Activated T-cell treated with anti-CD3 and anti-CD28 coated beads, Interleukin-2, amount 50 U/mL, for 1 hour (primary cell): Measurements from ENCODE around the gene DBNDD1.

Experiments used
- DNase-seq: peaks from one replicate; pipeline ENCODE4 v3.0.0-alpha.2; 2020

Gene DBNDD1

DNA sequence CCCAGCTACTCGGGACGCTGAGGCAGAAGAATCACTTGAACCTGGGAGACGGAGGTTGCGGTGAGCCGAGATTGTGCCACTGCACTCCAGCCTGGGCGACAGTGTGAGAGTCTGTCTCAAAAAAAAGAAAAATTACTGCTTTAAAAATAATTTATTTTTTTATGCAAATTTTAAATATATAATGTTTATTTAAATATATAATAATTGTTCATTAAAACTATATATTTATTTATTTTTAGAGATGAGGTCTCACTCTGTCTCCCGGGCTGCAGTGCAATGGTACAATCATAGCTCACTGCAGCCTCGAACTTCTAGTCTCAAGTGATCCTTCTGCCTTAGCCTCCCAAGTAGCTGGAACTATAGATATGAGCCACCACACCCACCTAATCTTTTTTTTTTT is 15.2 kb upstream of the DBNDD1 start:
- DNase-seq = no peak

DNA sequence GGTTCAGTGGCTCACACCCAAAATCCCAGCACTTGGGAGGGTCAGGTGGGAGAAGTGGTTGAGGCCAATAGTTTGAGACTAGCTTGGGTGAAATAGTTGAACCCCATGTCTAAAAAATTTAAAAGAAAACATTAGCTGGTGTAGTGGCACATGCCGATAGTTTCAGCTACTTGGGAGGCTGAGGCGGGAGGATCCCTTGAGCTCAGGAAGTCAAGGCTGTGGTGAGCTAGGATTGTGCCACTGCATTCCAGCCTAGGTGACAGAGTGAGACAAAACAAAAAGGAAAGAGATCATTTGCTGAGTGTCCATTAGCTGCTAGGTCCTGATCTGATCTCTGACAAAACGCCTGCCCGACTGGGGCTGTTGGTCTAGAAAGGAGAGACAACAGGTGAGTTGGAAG is 14.1 kb upstream of the DBNDD1 start:
- DNase-seq = no peak

- DNase-seq = no peak
Measured at GRCh38 chr16:90032674-90033331, 13.5 kb upstream of the DBNDD1 start.

DNA sequence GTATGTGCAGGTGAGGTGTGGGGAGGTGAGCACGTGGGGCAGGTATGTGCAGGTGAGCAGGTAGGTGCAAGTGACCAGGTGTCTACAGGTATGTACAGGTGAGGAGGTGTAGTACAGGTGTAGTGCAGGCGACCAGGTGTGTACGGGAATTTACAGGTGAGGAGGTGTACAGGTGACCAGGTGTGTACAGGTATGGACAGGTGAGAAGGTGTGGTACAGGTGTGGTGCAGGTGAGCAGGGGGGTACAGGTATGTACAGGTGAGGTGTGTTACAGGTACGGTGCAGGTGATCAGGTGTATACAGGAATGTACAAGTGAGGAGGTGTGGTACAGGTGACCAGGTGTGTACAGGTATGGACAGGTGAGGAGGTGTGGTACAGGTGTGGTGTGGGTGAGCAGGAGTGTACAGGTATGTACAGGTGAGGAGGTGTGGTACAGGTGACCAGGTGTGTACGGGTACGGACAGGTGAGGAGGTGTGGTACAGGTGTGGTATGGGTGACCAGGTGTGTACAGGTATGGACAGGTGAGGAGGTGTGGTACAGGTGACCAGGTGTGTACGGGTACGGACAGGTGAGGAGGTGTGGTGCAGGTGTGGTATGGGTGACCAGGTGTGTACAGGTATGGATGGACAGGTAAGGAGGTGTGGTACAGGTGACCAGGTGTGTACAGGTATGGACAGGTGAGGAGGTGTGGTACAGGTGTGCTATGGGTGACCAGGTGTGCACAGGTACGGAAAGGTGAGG is 12.8 kb upstream of the DBNDD1 start:
- no peak for DNase-seq

GRCh38 chr16:90031186-90031930 is 12.1 kb upstream of the DBNDD1 start:
- DNase-seq = no peak

- DNase-seq = no peak
Measured at GRCh38 chr16:90028985-90029384, 9.7 kb upstream of the DBNDD1 start.

DNA sequence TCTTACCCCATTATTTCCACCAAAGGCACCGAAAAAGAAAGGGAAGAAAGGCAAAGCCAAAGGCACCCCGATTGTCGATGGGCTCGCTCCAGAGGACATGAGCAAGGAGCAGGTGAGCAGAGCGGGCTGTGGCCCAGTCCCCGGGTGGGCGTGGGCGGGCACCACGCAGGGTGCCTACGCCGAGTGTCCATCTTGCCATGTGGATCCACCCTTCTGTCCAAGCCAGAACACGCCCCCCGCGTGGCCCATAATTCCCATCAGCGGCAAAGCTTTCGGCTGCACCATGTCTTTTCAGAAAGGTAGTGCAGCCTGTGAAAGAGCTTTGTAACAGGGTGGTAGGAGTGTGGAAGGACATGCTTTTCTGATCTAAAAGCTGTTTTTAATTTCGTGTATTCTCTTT is 8.4 kb upstream of the DBNDD1 start:
- DNase-seq = no peak

- no peak for DNase-seq
Measured at GRCh38 chr16:90026135-90026534, 6.9 kb upstream of the DBNDD1 start.

- DNase-seq = no peak
Measured at GRCh38 chr16:90023078-90023447, 3.8 kb upstream of the DBNDD1 start.

DNA sequence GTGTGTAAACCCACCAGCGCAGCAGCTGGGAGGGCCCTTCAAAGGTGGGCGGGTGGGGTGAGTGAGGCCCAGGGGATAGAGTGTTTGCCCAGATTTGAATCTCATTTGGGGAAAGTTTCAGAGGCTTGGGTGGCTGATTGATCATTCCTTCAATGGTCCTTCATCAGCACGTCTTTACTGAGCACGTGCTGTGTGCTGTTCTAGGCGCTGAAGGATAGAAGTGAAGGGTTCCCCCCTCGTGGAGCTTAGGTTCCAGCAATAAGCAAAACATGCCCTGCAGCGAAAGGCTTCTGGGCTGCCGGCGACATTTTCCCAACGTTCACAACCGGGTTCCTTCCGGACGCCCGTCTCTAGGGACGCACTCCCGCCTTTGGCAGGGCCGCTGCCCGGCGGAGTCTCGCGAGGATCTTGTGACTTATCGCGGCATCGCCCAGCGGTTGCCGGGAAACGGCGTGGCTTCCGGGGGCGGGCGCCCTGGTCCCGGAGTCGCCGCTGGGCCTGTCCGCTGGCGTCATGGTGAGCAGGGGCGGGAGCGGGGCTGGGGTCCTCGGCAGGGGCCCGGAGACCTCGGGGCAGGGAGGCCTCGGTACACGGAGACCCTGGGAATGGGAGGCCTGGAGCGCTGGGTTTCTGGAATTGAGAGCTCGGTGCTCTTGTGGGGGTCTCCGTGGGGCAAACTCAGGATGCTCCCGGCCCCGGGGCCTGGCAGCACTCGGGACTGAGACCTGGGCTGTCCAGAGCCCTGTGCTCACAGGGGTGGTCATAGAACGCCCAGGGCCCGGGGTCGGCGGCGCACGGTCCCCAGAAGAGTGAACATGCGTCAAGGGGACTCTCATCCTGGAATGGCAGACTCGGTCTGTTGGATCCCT is 3.2 kb upstream of the DBNDD1 start:
- peak; percentile 75 for DNase-seq

- DNase-seq = no peak
Measured at GRCh38 chr16:90020838-90021382, 1.7 kb upstream of the DBNDD1 start.

GRCh38 chr16:90020260-90020837 is 1.1 kb upstream of the DBNDD1 start:
- no peak for DNase-seq

DNA sequence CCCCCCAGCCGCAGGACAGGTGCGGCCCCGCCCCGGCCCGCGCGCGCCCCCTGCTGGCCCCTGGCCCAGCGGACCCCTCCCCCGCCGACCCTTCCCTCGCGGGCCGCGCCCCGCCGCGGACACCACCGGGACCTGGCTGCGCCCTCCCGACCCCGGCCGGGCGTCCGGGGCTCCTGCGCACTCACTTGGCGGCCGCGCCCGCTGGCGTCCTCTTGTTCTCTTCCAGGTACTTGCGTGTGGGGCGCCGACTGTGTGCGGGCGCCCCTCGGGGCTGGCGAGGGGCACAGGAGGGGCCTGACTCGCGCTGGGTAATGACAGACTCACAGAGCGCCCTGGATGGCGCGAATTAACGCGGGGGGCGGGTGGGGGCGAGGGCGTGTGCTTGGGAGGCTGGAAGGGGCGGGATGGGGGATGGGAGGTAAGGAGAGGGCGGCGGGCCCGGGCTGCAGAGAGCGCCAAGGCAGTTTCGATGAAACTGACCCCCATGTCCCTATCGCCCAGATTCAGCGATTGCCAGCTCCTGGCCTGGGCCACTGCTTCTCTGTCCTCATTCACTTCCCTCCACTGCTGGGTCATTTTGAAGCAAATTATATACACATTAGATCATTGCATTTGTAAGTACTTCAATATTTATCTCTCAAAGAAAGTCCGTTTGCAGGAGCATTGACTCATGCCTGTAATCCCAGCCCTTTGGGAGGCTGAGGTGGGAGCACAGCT is 445 bp upstream of the DBNDD1 start:
- DNase-seq = peak; percentile 63

GRCh38 chr16:90018297-90018651 is 982 bp downstream of the DBNDD1 start:
- no peak for DNase-seq

- DNase-seq = no peak
Measured at GRCh38 chr16:90016339-90016950, 2.8 kb downstream of the DBNDD1 start.

DNA sequence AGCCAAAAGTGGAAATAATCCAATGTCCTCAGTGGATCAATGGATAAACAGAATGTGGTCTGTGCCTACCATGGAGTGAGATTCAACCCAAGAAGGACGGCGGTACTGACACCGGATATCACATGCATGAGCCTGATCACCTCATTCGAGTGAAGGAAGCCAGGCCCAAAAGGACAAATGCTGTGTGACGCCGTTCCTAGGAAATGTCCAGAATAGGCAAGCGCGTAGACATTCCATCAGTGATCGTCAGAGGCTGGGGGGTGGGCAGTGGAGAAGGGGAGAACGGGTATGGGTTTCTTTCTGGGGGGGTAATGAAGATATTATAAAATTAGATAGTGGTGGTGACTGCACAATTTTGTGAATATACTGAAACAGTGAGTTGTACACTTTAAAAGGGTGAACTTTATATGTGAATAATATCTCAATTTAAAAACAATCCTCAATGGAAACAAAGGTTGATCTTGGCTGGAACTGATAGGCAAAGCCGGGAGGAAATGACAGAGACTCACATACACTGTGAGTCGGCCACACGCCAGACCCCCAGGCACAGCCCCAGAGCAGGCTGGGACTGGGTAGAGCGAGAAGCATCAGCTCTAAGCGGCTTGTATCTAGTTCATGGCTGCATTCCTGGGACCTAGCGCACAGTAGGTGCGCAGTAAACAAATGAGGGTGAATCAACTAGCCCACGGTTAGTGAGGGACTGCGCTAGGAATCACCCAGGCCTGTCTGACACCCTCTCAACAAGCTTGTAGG is 3.5 kb downstream of the DBNDD1 start:
- DNase-seq = no peak

DNA sequence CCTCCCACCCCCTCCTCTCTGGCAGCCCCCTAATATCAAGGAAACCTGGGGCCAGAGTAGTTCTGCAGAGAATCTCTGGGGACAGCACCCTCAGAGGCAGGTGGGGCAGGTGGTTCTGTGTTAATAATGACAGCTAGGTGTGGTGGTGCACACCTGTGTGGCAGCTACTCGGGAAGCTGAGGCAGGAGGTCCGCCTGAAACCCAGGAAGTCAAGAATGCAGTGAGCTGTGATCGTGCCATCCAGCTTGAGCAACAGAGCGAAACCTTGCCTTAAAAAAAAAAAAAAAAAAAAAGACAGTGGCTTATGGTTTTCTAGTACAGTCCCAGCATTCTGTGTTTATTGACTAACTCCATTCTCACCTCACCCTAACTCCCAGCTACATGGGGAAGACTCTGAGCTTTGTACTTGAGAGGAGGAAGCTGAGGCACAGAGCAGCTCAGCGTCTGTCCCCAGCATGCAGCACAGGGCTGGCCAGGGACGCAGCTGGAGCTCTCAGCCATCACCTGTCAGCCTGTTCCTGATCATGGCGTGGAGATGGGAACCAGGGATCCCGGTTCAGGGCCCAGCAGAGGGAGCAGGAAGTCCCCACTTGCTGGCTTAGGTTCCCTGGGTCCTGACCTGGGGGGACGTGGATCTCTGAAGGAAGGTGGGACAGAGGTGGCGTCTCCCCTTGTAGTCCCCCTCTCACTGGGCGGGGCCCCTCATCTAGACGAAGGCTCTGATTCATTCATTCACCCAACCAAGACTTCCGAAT is 6.1 kb downstream of the DBNDD1 start:
- DNase-seq = no peak

GRCh38 chr16:90011908-90012501 is 7.3 kb downstream of the DBNDD1 start:
- DNase-seq = no peak

DNA sequence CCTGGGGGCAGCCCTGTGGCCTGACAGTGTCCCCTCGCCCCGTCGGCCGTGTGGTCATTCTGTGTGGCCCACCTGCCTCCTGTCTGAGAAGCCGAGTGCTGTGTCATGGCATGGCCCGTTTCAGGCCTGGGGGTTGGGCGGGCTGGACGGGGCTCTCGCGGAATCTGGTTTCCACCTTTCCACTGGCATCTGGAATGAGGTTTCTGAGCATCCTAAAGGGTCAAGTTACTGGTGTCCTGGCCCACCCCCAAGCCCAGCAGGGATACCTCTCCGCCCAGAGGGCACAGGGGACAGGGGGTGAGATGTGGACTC is 7.8 kb downstream of the DBNDD1 start:
- DNase-seq = no peak
